Activated CD8-positive, alpha-beta T cell treated with anti-CD3 and anti-CD28 coated beads for 36 hours (primary cell): ENCODE measurements around the gene ABHD2. TPM values are rescaled to one million over a fixed set of nuclear protein-coding genes. Genes with fewer than 3 reads are reported as not detected.

Experiments used
- ATAC-seq: fragments of 200-7000 bp; cut with Tn5 transposase; one replicate; pipeline ENCODE4 v1.10.0; 2021; ENCODE audit warnings: mild to moderate bottlenecking, moderate library complexity
- CTCF ChIA-PET: fragments of 350-600 bp; sonication (Branson Sonifier 250); formaldehyde crosslinking; loops from one replicate; lab custom pipeline; 2021; ENCODE audit warnings: antibody characterized with exemption; lab: Charles Lee
- POLR2A ChIA-PET: fragments of 350-600 bp; sonication (Branson Sonifier 250); formaldehyde crosslinking; loops from one replicate; lab custom pipeline; 2021; ENCODE audit warnings: antibody characterized with exemption; lab: Charles Lee
- DNase-seq: peaks from one replicate; pipeline ENCODE4 v3.0.0-alpha.2; 2020
- H3K27ac Mint-ChIP-seq: one replicate; pipeline ENCODE4 v1.8.0; 2021; ENCODE audit warnings: mild to moderate bottlenecking, mixed read lengths
- H3K27me3 Mint-ChIP-seq: one replicate; pipeline ENCODE4 v1.8.0; 2021; ENCODE audit warnings: mixed read lengths
- H3K36me3 Mint-ChIP-seq: one replicate; pipeline ENCODE4 v1.8.0; 2021; ENCODE audit warnings: low read depth, mixed read lengths
- H3K4me1 Mint-ChIP-seq: one replicate; pipeline ENCODE4 v1.8.0; 2021; ENCODE audit warnings: low read depth, mixed read lengths
- H3K4me3 Mint-ChIP-seq: one replicate; pipeline ENCODE4 v1.8.0; 2021; ENCODE audit warnings: mild to moderate bottlenecking, moderate library complexity, mixed read lengths
- H3K9me3 Mint-ChIP-seq: one replicate; pipeline ENCODE4 v1.8.0; 2021; ENCODE audit warnings: mixed read lengths
- intact Hi-C: fragments of 100-400 bp; cut with micrococcal nuclease; formaldehyde crosslinking; loops from one replicate; pipeline ENCODE4 v1.10.0; 2022
- total RNA-seq, 2 experiments: library from RNA; stranded (reverse); gene quantifications; one replicate each; pipeline ENCODE4 v1.2.3, GENCODE V29; 2021
- TF ChIP-seq, protein P1 (sequence below): fragments of 200-600 bp; IDR thresholded peaks from one replicate; pipeline ENCODE4 v1.8.0; 2022; ENCODE audit warnings: antibody characterized with exemption, mild to moderate bottlenecking

The ABHD2 gene
- total RNA-seq, 2 experiments from 2014 or later, result 36.8 to 38.9 TPM

DNA sequence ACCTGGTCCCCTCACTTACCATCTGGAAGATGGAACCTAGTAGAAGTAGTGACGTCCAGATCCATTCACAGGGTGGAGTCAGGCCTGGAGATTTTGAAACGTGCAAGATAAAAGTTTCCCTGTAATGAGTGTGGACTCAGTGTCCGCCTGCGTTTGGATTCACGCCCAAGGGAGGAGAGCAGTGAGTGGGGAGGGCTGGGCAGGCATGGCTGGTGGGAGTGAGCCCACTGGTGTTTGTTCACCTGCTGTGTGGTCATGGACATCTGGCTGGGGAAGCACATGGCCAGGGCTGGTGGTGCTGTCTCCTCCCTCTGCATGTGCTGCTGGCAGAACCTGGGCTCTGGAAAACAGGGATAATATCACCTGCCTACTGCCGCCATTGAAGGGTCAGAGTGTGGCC lies 96.1 kb downstream of the ABHD2 start:
- ATAC-seq, result no peak
- no peaks in the 10 kb centered on the region for H3K9me3 Mint-ChIP-seq
- ChIA-PET POLR2A (no interaction called here), CTCF (no interaction called here)
- no peak for DNase-seq
- TF ChIP-seq, protein P1, sequence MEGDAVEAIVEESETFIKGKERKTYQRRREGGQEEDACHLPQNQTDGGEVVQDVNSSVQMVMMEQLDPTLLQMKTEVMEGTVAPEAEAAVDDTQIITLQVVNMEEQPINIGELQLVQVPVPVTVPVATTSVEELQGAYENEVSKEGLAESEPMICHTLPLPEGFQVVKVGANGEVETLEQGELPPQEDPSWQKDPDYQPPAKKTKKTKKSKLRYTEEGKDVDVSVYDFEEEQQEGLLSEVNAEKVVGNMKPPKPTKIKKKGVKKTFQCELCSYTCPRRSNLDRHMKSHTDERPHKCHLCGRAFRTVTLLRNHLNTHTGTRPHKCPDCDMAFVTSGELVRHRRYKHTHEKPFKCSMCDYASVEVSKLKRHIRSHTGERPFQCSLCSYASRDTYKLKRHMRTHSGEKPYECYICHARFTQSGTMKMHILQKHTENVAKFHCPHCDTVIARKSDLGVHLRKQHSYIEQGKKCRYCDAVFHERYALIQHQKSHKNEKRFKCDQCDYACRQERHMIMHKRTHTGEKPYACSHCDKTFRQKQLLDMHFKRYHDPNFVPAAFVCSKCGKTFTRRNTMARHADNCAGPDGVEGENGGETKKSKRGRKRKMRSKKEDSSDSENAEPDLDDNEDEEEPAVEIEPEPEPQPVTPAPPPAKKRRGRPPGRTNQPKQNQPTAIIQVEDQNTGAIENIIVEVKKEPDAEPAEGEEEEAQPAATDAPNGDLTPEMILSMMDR, result no peak
- peaks cover 17% of the 10 kb centered on the region for H3K36me3 Mint-ChIP-seq
- intact Hi-C loops, result no loop called here
- H3K4me1 Mint-ChIP-seq, result peaks cover 21% of the 10 kb centered on the region
- no peaks in the 10 kb centered on the region for H3K27me3 Mint-ChIP-seq
- H3K4me3 Mint-ChIP-seq, result no peak overlapping the region
- H3K27ac Mint-ChIP-seq, result no peak overlapping the region

DNA sequence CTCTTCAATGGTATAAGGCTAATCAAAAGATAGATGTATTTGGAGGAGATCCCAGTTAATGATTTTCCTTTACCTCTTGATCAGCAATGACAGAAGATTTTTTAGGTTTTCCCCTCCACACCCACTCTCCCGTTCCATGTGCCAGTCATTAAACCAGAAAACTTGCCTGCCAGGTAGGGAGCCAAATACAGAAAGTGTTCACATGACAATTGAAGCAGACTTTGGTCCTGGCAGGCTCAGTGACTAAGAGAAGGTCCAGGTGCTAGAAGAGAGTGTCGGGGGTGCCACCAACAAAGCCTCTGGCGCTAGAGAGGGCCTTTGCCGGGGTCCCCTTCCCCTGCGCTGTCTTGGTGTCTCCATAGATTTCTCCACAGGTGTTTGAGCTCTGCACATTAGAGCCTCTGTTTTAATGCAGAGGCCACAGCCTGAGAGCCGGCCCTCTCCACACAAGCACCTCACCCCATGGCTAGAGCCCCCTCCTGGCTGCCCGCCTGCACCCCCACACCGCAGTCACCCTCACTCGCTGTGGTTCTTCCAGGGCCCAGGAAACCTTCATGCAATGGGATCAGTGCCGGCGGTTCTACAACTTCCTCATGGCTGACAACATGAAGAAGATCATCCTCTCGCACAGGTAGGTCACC lies 96.8 kb downstream of the ABHD2 start:
- Mint-ChIP-seq H3K27me3 (no peaks in the 10 kb centered on the region), H3K27ac (peak overlapping the region; percentile 16), H3K9me3 (no peaks in the 10 kb centered on the region), H3K36me3 (peaks cover 17% of the 10 kb centered on the region), H3K4me1 (peaks cover 14% of the 10 kb centered on the region), H3K4me3 (no peak overlapping the region)
- ATAC-seq (no peak), DNase-seq (no peak)
- ChIA-PET CTCF (interaction anchor here (0.7 to 1.7 kb wide), 3 partner anchors 13 to 280 kb away, joined by 3 to 10 read pairs (median 5); no protein-coding TSS in a partner anchor), POLR2A (no interaction called here)
- intact Hi-C loops, result no loop called here
- TF ChIP-seq, protein P1, result no peak

DNA sequence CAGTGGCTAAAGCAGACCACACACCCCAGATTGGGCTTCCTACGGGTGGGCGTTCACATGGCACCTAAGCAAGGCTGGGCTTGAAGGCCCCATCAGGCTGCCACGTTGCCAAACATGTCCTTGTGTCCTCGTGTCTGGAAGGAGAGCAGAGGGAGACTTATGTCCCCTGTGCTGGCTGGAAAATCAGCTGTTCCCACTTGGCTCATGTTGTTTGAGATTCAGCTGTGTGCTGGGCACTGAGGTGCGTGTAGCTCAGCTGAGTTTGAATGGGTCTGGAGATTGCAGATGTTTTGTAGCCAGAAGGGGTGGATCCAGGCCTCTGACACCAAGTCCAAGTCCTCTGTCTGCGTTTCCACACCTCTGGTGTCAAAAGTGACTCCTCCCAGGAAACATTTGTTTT lies 98.5 kb downstream of the ABHD2 start:
- ATAC-seq (no peak), DNase-seq (no peak)
- CTCF ChIA-PET, result interaction anchor here (1.7 to 4.1 kb wide), 2 partner anchors 9 to 18 kb away, joined by 3 to 19 read pairs; no protein-coding TSS in a partner anchor
- POLR2A ChIA-PET, result no interaction called here
- no peak overlapping the region for H3K27ac Mint-ChIP-seq
- no peaks in the 10 kb centered on the region for H3K27me3 Mint-ChIP-seq
- intact Hi-C loops, result no loop called here
- TF ChIP-seq, protein P1, result no peak
- H3K9me3 Mint-ChIP-seq, result no peaks in the 10 kb centered on the region
- peaks cover 20% of the 10 kb centered on the region for H3K36me3 Mint-ChIP-seq
- peaks cover 3% of the 10 kb centered on the region for H3K4me1 Mint-ChIP-seq
- H3K4me3 Mint-ChIP-seq, result no peak overlapping the region

DNA sequence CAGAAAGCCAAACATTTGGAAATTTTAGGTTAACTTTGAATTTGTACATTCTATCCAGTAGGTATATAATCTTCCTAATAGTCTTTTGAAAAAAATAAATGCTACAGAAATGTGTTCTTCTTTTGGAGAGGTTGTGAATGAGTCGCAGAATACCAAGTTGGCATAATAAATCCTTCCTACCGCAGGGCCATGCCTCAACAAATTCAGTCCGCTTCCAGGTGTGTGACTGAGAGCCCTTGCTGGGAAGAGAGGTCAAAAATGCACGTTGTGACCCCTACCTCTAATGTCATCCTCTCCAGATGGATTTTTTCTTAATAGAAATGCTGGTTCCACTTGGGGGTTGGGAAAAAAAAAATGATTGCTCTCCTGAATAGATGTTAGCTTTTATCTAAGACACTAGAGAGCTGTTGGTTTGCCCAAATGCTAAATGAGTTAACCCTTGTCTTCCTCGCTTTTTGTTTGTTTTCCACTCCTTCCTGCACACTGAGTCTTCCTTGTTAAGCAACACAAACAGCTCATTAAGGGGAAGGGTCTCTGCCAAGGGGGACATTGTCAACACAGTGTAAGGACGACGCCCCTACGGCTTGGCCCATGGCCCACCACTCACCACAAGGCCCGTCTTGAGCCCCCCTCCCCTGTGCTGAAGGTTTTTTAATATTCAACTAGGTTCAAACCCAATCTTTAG lies 99.2 kb downstream of the ABHD2 start:
- H3K27ac Mint-ChIP-seq, result no peak overlapping the region
- H3K9me3 Mint-ChIP-seq, result no peaks in the 10 kb centered on the region
- no peak for ATAC-seq
- H3K27me3 Mint-ChIP-seq, result no peaks in the 10 kb centered on the region
- DNase-seq, result no peak
- H3K36me3 Mint-ChIP-seq, result peaks cover 20% of the 10 kb centered on the region
- intact Hi-C loops, result no loop called here
- H3K4me1 Mint-ChIP-seq, result peaks cover 3% of the 10 kb centered on the region
- ChIA-PET POLR2A (interaction anchor here (0.6 kb wide), 1 partner anchor 301 kb away, joined by 3 read pairs; no protein-coding TSS in a partner anchor), CTCF (interaction anchor here (0.9 to 4.1 kb wide), 3 partner anchors 9 to 19 kb away, joined by 3 to 19 read pairs (median 3); no protein-coding TSS in a partner anchor)
- no peak overlapping the region for H3K4me3 Mint-ChIP-seq
- TF ChIP-seq, protein P1, result no peak
